Fibroblast of mammary gland (primary cell): ENCODE results near the gene CRLF1.

Experiments used
- DNase-seq: peaks from one replicate; pipeline ENCODE4 v3.0.0-alpha.2; 2010; ENCODE audit warnings: low read depth
- H3K4me3 ChIP-seq: 2 replicates; pipeline ENCODE4 v1.5.1; 2011; ENCODE audit warnings: low read depth, mild to moderate bottlenecking, low read length, moderate library complexity; ENCODE audit not compliant: control insufficient read depth
- TF ChIP-seq, protein P1 (sequence below): conservative IDR thresholded peaks from 2 replicates; pipeline ENCODE4 v1.5.1; 2011; ENCODE audit warnings: low read depth, low read length, inconsistent platforms; ENCODE audit not compliant: control insufficient read depth, insufficient read depth

Gene CRLF1

DNA sequence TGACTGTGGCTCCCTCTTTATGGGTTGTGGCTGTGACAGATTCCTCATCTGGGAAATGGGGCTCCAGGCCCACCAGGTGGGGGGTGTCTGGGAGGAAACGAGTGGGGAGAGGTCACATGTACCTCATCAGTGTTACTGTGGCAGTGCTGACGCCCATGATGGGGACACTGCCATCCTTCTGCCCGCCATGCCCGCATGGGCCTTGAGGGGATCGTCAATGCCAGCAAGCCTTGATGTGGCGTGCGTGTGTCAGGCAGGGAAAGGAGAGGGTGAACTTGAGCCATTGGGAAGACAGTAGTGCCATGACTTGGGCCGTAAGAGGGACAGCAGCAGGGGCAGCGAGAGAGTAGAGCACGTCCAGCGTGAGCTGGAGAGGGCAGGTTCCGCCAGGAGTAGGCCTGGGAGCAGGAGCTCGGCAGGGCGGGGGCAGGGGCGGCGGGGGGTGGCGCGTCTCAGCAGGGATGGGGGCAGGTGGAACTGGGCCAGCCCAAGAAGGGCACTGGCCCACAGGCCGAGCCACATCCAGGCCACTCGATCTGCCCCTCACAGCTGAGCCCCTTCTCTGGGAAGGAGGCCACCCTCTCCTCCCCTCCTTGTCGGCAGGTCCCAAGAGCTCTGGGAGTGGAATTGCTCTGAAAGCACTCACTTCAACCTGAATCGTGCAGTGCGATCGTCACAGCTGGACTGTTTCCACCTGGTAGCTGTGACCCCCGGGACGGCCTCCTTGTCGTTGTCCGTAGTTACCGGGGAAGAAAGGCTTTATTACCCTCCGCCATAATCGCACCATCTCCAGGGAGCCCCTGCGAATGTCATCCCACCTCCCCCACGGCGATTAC, 40.2 kb upstream of the CRLF1 start:
- no peak for DNase-seq

DNA sequence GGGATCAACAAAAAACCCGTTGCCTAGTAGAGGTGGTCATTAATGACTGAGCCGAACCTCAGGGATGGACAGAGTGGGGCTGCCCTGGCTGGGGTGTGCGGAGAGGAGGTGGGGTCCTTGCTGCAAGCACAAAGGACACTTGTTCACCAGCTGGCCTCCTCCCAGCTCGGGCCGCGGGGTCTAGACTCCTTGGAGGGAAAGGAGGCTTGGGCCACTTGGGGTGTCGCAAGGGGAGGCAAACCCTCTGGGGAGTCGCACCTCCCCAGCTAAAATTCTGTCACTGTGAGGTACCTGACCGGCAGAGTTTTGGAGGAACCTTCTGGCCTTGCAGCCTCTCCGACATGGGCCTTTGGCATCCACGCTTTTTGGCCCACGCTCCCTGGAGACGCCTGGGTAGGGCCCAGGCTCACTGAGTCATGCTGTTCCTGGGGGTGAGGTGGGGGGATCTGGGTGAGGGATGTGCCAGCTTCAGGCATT, 38.5 kb upstream of the CRLF1 start:
- no peak overlapping the region for H3K4me3 ChIP-seq
- no peak for DNase-seq
- TF ChIP-seq, protein P1, sequence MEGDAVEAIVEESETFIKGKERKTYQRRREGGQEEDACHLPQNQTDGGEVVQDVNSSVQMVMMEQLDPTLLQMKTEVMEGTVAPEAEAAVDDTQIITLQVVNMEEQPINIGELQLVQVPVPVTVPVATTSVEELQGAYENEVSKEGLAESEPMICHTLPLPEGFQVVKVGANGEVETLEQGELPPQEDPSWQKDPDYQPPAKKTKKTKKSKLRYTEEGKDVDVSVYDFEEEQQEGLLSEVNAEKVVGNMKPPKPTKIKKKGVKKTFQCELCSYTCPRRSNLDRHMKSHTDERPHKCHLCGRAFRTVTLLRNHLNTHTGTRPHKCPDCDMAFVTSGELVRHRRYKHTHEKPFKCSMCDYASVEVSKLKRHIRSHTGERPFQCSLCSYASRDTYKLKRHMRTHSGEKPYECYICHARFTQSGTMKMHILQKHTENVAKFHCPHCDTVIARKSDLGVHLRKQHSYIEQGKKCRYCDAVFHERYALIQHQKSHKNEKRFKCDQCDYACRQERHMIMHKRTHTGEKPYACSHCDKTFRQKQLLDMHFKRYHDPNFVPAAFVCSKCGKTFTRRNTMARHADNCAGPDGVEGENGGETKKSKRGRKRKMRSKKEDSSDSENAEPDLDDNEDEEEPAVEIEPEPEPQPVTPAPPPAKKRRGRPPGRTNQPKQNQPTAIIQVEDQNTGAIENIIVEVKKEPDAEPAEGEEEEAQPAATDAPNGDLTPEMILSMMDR, result no peak

More for the DNA sequence above, 40.2 kb upstream of the CRLF1 start:
- TF ChIP-seq, protein P1, result no peak
- H3K4me3 ChIP-seq, result no peak overlapping the region

DNA sequence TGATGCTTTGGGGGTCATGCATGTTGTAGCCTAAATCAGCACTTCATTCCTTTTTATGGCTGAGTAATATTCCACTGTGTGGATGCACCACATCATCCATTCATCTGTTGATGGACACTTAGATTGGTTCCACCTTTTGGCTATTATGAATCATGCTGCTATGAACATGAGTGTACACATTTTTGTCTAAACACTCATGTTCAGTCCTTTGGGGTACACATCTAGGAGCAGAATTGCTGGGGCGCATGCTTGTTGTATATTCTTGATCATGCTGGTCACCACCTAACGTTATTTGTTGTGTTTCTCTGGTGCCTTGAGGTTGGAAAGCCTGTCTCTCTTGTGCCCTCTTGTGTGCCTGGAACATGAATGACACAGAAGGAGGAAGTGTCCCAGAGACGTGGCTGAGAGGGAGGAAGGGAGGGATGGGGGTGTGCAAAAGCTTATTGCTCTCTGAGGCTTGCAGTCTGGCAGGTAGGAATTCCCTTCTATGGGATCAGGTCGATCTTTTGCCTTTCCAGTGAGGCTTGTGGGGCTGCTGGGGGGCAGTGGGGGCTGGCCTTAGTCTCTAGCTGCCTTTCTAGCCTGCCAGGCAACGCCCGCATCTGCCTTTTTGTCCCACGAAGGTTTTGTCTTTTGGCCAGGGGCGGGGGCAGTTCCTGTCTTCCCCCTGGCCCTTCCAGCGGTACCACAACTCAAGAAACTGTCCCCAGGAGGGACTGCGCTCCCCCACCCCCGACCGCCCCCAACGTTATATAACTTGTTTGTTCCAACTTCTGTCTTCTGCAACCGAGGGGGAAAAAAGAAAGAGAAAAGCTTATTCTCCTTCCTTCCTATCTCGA, 37.8 kb upstream of the CRLF1 start:
- peak; percentile 45 for DNase-seq
- H3K4me3 ChIP-seq, result no peak overlapping the region

DNA sequence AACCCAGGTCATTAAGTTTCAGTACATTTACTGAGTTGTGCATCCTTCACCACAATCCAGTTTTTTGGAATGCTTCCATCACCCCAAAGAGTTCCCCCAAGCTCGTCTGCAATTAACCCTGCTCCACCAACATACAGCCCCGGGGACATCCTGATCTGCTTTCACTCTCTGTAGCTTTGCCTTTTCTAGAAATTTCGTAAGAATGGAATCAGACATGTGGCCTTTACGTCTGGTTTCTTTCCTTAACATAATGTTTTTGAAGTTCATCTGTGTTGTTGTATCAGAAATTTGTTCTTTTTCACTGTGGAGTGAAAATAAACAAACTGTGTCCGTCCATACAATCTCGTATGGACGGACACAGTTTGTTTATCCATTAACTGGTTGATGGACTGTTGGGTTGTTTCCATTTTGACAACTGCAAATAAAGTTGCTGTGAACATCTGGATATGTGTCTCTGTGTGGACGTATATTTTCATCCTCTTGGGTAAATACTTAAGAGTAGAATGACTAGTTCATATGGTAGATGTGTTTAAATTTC, 33.2 kb upstream of the CRLF1 start:
- TF ChIP-seq, protein P1, result no peak
- no peak overlapping the region for H3K4me3 ChIP-seq
- DNase-seq, result no peak

More for the DNA sequence above, 37.8 kb upstream of the CRLF1 start:
- TF ChIP-seq, protein P1, result no peak

DNA sequence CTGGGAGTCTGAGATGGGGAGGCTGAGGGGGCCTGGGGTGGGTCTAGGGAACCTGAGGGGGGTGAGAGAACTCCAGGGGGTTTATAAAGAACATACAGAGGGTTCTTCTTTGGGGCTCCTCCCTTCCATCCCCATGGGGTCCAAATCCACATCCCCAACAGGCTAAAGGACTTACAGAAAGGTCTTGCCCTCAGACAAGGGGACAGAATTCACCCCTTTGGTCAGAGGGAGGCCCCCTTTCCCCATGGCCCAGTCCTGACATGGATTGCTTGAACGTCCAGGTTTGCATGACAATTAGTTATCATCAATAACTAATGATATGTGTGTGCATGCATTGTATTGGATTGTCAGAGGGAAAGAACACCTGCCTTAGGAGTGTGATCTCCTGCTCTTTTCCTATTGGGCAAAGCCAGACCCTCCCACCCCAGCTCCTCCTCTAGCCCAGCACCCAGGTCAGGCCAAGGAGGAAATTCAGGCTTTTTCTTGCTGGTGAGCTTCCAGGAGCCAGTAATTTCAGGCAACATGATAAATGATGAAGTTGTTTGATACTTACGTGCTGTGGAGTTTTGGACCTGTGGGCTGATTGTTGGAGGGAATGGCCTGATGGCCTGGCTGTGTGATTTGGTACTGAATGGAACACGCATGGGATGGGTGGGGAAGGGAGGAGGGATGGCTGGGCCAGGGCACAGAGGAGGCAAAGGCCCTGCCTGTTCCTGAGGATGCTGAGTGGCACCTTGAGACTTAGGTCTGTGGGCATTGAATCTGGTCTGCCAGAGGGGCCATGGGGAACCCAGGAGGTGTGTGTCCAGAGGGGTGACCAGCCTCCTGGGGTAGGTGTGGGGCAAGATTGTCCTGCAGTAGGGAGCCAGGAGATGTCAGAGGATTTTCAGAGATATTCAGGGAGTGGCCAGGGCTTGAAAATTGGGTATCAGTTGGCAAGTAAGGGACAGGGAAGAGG, 31.4 kb upstream of the CRLF1 start:
- H3K4me3 ChIP-seq, result peak overlapping the region; percentile 67
- DNase-seq, result no peak
- TF ChIP-seq, protein P1, result no peak
